ENCODE measurements around the gene FAM53B.

FAM53B gene

DNA sequence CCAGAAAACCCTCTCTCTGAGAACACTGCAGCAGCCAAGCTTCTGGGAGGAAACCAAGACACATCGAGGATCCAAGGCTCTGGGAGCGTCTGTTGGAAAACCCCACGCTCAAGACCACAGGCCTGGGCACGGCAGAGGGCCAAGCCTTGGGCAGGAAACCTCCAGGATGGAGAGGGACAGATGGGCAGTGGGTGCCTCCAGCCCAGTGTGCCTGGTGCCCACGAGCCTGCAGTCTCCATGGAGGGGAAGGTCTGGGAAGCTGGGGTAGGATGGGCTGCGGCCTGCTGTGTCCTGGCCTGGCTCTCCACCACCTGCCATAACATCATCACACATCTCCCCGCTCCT is 96.1 kb downstream of the FAM53B start:
- DNase-seq: no peak
- H3K4me1 Mint-ChIP-seq (ENCODE audit: low read depth): peaks cover 93% of the 10 kb centered on the region
- H3K27me3 Mint-ChIP-seq: no peaks in the 10 kb centered on the region
- H3K36me3 Mint-ChIP-seq (ENCODE audit: low read depth): no peaks in the 10 kb centered on the region
- no peaks in the 10 kb centered on the region for H3K9me3 Mint-ChIP-seq
- H3K4me3 Mint-ChIP-seq: peak overlapping the region; percentile 51
- peak overlapping the region; percentile 91 for H3K27ac Mint-ChIP-seq

DNA sequence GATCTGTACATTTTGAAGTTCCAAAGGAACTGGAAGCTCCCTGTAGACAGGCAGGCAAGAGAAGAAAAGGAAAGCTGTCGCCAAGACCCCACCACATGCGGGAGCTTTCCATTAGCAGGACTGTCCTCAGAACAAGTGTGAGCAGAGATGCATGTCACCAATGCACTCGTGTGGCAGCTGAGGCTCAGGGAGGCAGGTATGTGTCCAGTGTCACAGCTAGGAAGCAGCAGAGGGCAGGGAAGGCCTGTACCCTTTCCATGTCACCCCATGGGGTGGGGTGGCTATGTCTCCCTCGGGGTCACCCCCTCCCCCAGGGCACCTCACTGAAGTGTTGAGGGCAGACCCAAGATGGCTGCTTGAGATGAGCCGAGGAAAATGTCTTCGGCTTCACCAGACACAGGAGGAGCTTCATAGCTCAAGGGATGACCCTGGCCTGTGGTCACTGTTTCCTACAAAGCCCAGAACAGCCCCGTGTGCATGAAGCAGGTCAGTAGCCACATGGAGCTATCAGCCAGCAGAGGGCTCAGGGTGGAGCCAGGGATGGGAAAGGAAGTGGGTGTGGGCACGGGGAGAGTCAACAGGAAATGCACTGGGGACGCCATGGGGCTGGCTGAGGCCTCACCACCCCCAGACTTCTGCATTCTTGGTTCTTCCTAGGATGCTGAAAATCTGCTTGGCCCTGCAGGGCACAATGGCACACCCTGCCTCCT is 96.6 kb downstream of the FAM53B start:
- peak; percentile 69 for DNase-seq
- peak overlapping the region; percentile 91 for H3K27ac Mint-ChIP-seq

DNA sequence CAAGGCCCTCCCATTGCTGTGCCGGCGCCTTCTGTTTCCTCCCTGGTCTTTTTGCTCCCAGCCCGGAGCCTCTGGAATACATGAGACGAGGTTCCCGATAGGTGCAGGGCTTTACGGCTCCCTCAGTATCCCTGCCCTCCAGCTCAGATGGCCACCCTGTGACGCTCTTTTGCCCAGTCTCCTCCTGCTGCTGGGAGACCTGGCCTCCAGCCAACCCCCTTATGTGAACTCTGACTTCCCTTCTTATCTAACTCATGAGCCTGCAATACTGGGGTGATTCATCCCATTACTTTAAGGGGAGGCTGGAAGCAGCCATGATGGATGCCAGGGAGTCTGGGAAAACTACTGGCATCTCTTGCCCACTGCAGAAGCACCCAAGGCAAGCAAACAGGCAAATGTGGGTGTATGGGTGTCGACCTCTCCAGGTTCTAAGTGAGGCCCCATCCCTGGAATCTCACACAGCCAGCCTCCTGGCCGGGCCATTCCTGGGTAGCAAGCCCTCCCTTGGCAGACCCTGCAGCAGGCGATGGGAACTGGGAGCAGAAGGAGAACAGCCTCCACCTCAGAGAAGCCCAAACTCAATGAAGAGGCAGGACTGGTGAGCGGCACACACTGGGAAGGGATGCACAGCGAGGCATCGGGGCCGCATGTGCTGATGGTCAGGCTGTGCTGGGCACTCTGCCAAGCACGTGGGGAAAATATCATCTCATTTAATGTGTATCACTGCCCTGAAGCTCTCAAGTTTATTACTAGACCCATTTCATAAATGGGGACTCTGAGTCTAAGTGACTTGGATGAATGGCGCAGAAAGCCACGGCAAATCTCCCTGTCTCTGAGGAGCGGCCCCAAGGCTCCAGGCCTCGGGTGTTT is 97.5 kb downstream of the FAM53B start:
- Mint-ChIP-seq H3K4me1 (ENCODE audit: low read depth) (peaks cover 92% of the 10 kb centered on the region), H3K4me3 (no peak overlapping the region), H3K27me3 (no peaks in the 10 kb centered on the region), H3K9me3 (no peaks in the 10 kb centered on the region), H3K36me3 (ENCODE audit: low read depth) (peaks cover 5% of the 10 kb centered on the region), H3K27ac (peak overlapping the region; percentile 91)
- DNase-seq: no peak

More for the DNA sequence above, 96.6 kb downstream of the FAM53B start:
- Mint-ChIP-seq H3K36me3 (ENCODE audit: low read depth) (peaks cover 2% of the 10 kb centered on the region), H3K4me1 (ENCODE audit: low read depth) (peaks cover 93% of the 10 kb centered on the region), H3K27me3 (no peaks in the 10 kb centered on the region), H3K4me3 (peak overlapping the region; percentile 51), H3K9me3 (no peaks in the 10 kb centered on the region)

DNA sequence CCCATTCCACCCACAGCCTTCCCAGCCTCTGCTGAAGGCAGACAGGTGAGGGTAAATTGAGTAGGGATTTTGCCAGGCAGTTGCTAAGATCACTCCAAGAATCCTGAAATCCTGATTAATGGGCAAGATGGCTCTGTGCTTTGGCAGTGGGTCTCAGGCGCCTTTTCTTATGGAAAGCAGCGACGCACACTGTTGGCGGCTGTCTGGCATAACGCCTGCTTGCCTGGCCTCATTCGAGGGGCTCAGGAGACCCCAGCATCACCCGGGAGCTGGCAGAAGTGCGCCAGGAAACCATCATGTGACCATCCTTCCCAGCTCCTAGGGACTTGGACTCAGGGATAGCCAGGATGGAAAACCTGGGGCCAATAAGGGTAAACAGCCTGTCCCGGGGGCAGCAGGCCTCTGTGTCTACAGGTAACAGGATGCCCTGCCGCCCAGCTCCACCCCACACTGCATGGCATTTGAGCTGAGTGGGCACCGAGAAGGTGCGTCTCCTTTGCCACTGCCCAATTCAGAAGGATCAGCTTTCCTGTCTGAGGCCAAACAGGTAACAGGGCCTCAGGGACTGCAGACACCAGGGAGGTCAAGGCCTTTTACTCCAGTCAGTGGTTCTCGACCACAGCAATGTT is 98.6 kb downstream of the FAM53B start:
- no peak overlapping the region for H3K27ac Mint-ChIP-seq
- no peak overlapping the region for H3K4me3 Mint-ChIP-seq

DNA sequence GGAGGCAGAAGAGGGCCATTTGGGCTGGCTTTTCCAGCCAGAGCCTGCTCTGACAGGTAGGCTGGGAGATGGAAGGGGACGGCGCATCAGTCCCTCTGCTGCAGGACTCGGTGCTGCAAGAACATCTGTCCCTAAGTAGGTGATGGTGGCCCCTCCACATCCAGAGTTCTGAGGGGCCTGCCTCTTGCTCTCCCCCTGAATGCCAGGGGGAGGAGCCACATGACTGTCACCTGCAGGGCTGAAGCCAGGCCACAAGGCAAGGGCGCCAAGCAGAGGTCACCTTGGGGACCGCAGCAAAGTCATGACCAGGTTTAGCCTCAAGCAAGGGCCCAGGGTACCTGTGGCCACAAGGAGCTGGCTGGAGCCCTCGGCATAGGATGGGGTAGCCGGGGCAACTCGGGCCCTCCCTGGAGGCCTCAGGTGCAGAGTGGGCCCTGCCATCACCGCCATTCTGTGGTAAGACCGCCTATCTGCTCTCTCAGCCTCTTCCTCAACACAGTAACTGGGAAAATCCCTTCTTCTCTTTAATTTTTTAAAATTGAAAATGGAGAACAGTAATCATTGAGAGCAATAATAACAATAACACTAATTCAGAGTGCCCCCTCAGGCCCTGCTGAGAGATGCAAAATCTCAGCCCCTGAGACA is 99.3 kb downstream of the FAM53B start:
- Mint-ChIP-seq H3K27me3 (no peaks in the 10 kb centered on the region), H3K36me3 (ENCODE audit: low read depth) (peaks cover 5% of the 10 kb centered on the region), H3K4me3 (no peak overlapping the region), H3K27ac (peak overlapping the region; percentile 69), H3K4me1 (ENCODE audit: low read depth) (peaks cover 92% of the 10 kb centered on the region), H3K9me3 (no peaks in the 10 kb centered on the region)
- no peak for DNase-seq

More for the DNA sequence above, 98.6 kb downstream of the FAM53B start:
- Mint-ChIP-seq H3K36me3 (ENCODE audit: low read depth) (peaks cover 5% of the 10 kb centered on the region), H3K4me1 (ENCODE audit: low read depth) (peaks cover 92% of the 10 kb centered on the region), H3K27me3 (no peaks in the 10 kb centered on the region), H3K9me3 (no peaks in the 10 kb centered on the region)
- DNase-seq: no peak

DNA sequence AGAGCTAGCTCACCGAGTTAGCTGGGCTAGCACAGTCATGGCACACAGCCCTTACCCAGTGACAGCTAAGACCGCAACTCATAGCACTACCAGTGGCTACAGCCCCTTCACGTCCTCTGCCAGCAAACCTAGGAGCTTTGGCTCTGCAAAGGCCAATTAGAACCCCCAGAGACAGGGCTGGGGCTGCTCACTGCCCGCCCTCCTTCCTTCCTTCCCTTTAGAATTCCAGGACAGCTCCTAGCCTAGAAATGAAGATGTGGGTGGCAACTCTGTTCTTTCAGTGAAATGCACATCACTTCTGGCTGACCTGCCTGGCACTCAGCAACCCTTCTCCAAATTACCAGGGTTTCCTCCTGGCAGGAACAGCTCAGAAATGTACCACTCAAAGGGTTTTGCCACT is 99.9 kb downstream of the FAM53B start:
- DNase-seq: no peak
- Mint-ChIP-seq H3K27ac (no peak overlapping the region), H3K36me3 (ENCODE audit: low read depth) (peaks cover 5% of the 10 kb centered on the region)

DNA sequence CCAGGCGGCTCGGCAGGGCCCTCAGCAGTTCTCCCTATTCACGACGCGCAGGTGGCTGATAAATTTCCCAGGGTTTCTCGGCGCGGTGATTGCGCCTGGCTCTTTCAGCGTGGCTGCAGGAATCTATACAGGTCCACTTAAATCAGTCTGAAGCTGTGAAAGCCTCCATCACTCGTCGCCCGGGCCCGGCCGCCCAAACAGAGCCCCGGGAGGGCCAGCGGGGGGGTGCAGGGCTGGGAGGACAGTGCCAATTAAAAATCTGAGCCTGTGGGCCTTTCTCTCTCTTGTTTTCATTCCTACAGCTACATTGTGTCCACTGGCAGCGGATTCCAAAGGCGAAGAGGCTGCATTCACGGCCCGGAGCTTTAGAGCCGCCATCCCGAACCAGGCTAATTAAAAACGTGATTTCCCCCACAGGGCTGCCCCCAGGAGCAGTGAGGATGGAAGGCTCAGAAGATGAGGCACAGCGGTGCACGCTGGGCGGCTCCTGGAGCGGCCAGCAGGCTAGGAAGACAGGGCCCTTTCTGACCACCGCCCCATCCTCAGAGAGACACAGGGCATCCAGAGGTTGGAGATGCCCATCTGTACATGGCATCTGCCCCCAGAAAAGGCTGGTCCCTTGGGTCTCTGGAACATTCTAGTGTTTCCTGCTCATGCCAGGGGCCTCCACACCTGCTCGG is 100.7 kb downstream of the FAM53B start:
- no peak for DNase-seq
- Mint-ChIP-seq H3K36me3 (ENCODE audit: low read depth) (peaks cover 5% of the 10 kb centered on the region), H3K27ac (no peak overlapping the region), H3K4me1 (ENCODE audit: low read depth) (peaks cover 83% of the 10 kb centered on the region), H3K9me3 (no peaks in the 10 kb centered on the region), H3K4me3 (no peak overlapping the region), H3K27me3 (no peaks in the 10 kb centered on the region)

More for the DNA sequence above, 99.9 kb downstream of the FAM53B start:
- Mint-ChIP-seq H3K4me3 (no peak overlapping the region), H3K27me3 (no peaks in the 10 kb centered on the region), H3K4me1 (ENCODE audit: low read depth) (peaks cover 90% of the 10 kb centered on the region), H3K9me3 (no peaks in the 10 kb centered on the region)

DNA sequence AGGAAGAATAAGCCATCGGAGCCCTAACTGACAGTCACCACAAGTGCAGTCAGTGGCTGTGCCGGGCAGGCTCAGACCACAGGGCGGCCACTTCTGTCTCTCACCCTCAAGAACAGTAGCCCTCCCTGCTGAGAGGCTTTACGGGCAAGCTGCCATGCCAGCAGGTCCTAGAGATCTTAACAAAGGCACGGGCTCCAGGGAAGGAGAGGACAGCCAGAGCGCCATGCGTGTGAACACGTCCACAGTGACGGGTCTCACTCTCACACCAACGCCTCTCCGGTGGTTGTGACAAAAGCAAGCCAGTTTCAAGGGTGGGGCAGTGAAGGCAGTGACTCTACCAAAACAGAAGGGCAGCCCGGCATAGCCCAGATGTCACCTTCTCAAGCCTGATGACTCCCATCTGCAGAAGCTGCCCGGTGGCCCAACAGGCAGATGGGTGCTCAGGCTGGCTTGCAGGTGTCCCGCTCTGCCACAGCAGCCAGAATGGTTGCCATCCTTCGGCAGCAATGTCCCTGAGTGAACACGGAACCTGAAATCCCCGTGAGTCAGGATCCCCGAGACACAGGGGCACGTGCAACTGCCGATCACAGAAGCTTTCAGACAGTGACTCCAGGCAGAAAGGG is 102.0 kb downstream of the FAM53B start:
- no peak for DNase-seq
- peaks cover 81% of the 10 kb centered on the region for H3K4me1 Mint-ChIP-seq (ENCODE audit: low read depth)
- H3K36me3 Mint-ChIP-seq (ENCODE audit: low read depth): peaks cover 5% of the 10 kb centered on the region
- no peaks in the 10 kb centered on the region for H3K9me3 Mint-ChIP-seq
- peak overlapping the region; percentile 89 for H3K27ac Mint-ChIP-seq
- H3K4me3 Mint-ChIP-seq: no peak overlapping the region
- no peaks in the 10 kb centered on the region for H3K27me3 Mint-ChIP-seq

DNA sequence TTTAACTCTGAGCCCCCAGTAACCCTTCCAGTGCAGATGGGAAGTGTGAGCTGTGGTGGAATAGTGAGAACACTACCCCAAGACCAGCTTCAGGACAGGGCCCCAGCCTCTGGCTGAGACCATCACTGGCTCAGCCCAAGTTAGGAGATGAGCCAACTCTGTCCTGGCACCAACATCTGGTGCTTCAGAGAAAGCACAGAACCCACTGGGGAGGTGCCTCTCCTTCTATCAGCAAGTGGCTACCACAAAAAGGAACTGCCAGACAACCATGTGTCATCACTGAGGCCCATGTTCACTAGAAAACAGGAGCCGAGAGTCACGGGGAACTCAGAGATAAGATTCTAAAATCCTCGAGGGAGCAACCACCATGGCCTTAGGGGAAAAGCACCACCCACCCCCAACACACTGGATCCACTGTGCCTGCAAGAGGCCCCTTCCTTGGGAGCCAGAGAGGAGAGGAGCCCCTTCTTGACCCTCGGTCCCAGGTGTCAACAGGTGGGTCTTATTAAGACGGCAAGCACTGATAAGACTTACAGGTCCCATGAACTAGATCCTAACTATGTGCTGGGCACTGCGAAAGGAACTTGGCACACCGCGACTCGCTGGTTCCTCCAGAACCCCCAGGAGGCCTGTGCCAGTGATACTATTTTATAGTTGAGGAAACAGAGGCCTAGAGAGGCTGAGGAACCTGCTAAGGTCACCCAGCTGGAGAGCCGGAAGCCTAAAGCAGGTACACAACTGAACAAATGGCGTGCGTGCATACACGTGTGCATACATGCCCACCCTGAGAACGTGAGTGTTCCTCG is 102.7 kb downstream of the FAM53B start:
- DNase-seq: no peak
- H3K36me3 Mint-ChIP-seq (ENCODE audit: low read depth): peaks cover 5% of the 10 kb centered on the region
- H3K27ac Mint-ChIP-seq: peak overlapping the region; percentile 89
- peak overlapping the region; percentile 15 for H3K4me3 Mint-ChIP-seq
- peaks cover 81% of the 10 kb centered on the region for H3K4me1 Mint-ChIP-seq (ENCODE audit: low read depth)
- H3K27me3 Mint-ChIP-seq: no peaks in the 10 kb centered on the region
- H3K9me3 Mint-ChIP-seq: no peaks in the 10 kb centered on the region

DNA sequence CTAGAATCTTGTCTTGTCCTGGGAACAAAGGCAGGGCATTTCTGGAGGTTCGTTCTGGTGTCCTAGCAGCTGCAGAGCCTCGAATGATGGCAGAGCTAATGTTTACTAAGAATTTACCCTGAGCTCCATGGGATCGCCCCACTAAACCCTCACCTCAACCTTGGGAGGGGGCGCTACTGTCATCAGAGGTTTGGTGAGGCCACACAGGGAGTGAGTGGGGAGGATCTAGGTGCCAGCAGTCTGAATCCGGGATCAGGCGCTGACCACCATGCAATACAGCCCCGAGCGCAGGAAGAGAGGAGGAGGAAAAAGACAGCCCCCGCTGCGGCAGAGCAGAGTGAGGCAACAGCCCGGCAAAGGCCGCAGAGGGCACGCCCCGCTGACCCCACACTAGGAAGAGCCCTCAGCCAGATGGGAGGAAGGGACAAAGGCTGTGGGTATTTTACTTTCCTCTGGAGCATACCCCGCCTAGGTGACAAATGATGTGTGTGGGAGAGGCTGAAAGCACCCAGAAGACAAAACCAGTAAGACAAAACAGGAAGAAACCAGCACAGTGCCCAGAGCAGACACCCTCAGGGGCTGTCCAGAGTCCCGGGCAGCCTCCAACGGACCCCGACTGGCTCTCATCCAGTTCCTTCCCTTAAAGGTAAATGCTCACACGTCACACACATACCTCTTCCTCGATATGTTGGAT is 103.5 kb downstream of the FAM53B start:
- Mint-ChIP-seq H3K4me3 (peak overlapping the region; percentile 15), H3K36me3 (ENCODE audit: low read depth) (peaks cover 5% of the 10 kb centered on the region), H3K27me3 (no peaks in the 10 kb centered on the region), H3K27ac (peak overlapping the region; percentile 89), H3K9me3 (no peaks in the 10 kb centered on the region), H3K4me1 (ENCODE audit: low read depth) (peaks cover 80% of the 10 kb centered on the region)
- no peak for DNase-seq

DNA sequence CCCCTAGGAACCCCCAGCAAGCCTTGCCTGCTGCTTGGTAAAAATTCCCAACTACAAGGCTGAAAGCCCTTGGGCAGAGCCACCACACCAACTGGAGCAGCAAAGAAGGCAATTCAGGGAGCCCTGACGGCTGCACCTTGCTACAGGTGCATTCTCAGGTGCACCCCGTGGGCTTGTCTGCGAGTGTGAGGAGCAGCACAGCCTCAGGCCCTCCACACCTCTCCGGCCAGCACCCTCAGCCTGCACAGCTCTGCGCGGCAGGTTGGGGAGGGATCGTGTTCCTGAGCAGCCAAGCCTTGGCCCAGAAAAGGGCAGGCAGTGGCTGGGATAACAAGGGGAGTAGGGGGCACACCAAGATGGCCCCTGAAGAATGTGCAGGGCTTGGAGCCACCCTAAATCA is 104.1 kb downstream of the FAM53B start:
- Mint-ChIP-seq H3K9me3 (no peaks in the 10 kb centered on the region), H3K36me3 (ENCODE audit: low read depth) (peaks cover 8% of the 10 kb centered on the region), H3K4me1 (ENCODE audit: low read depth) (peaks cover 74% of the 10 kb centered on the region), H3K4me3 (no peak overlapping the region), H3K27ac (no peak overlapping the region), H3K27me3 (no peaks in the 10 kb centered on the region)
- DNase-seq: no peak

DNA sequence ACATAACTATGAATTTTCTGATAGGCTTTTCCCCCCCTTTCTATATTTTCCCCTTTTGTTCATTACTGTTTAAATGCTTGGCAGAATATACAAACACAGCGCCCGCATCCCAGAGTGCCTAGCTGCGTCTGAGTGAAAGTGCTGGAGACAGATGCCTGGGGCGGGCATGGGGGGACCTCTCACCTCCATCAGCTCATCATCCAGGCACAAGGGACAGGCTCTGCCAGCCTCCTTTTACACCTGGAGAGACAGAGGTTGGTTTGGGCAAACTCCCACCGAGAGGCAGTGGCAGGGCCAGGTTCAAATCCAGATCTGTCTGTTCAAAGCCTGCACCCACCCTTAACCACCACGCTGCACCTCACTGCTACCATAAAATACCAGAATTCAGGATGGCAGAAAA is 104.5 kb downstream of the FAM53B start:
- H3K4me1 Mint-ChIP-seq (ENCODE audit: low read depth): peaks cover 70% of the 10 kb centered on the region
- H3K36me3 Mint-ChIP-seq (ENCODE audit: low read depth): peaks cover 9% of the 10 kb centered on the region
- DNase-seq: no peak
- no peak overlapping the region for H3K27ac Mint-ChIP-seq
- H3K9me3 Mint-ChIP-seq: peaks cover 1% of the 10 kb centered on the region
- no peak overlapping the region for H3K4me3 Mint-ChIP-seq
- H3K27me3 Mint-ChIP-seq: no peaks in the 10 kb centered on the region

DNA sequence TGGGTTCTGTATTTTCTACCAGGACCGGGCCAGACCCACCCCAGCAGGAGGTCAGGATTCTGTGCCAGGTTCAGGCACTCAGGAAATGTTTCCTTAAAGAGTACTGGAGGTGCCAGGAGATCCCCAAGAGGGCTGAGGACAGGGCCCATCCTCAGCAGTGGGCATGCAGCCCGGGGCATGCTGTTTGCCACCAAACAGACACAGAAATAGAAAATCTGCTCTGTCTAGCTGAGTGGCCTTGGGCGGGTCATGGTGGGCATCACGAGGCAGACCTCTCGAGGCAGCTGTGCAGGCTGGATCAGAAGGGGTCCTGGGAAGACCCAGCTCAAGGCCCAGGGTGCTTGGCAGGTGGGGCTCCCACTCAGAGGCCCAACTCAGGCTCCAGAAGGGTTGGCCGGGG is 105.0 kb downstream of the FAM53B start:
- peaks cover 13% of the 10 kb centered on the region for H3K36me3 Mint-ChIP-seq (ENCODE audit: low read depth)
- DNase-seq: no peak
- peaks cover 6% of the 10 kb centered on the region for H3K9me3 Mint-ChIP-seq
- H3K4me1 Mint-ChIP-seq (ENCODE audit: low read depth): peaks cover 66% of the 10 kb centered on the region
- no peak overlapping the region for H3K4me3 Mint-ChIP-seq
- no peak overlapping the region for H3K27ac Mint-ChIP-seq
- H3K27me3 Mint-ChIP-seq: no peaks in the 10 kb centered on the region

Data from activated T-cell treated with anti-CD3 and anti-CD28 coated beads, Interleukin-2, amount 50 U/mL, for 24 hours (primary cell).